T-helper 1 cell (primary cell): ENCODE results near the gene LCE2A.
"Not testable (repeated sequence)": the region's sequence is repeated elsewhere in the genome, so short reads cannot be mapped to it uniquely, and the experiment has no call there.

Source experiments
- DNase-seq, 5 donors: peaks; one replicate each; pipeline ENCODE4 v3.0.0-alpha.2; 2012 to 2020
- total RNA-seq, 4 donors: gene quantifications; one replicate each; lab custom pipeline; 2026; lab: John Stamatoyannopoulos, UW

Gene LCE2A, protein sequence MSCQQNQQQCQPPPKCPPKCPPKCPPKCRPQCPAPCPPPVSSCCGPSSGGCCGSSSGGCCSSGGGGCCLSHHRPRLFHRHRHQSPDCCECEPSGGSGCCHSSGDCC
- total RNA-seq: 0 reads per million in 4 donors

DNA sequence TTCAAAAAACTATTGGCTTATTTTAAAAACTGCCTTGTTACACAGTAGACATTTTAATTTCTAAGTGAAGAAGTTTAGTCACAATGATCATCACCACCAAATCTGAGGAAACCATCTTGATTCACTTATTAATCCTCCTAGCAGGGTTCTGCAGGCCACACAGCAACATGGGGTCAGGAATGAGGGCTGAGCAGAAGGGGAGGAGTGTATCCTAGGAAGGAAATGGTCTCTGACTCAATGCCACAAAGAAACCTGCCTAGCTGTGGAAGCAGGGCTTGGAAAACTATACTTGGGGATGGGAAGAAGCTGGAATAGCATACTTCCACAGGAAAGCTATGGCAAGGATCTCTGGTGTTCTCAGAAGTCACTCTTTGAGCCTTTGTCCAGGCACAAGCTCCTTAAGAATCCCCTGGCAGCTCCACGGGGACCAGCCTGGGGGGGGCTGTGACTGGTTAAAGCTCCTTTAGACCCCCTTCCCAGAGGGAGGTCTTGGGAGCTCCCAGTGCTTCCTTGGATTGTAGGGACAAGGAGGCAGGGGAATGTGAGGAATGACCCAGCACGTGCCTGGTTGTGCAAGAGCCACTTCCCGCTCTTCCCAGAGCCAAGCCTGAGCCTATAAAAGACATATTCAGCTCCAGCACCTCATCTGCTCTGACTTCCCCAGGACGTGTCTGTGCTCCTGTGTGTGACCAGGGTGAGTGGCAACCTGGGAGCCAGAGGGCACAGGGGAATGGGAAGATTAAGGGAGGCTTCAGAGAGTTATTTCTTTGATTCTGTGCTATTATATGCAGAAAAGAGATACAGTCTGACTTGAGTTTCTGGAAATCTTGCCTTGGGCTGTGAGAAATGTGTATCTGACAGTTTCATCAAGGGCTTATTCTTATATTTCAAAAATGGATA is at the start of gene LCE2A:
TSS of gene LCE2A (plus strand) at position 645 of the 900 bp plus-strand sequence. CDS start 557 bp downstream, outside the sequence.
- DNase-seq: no peak

DNA sequence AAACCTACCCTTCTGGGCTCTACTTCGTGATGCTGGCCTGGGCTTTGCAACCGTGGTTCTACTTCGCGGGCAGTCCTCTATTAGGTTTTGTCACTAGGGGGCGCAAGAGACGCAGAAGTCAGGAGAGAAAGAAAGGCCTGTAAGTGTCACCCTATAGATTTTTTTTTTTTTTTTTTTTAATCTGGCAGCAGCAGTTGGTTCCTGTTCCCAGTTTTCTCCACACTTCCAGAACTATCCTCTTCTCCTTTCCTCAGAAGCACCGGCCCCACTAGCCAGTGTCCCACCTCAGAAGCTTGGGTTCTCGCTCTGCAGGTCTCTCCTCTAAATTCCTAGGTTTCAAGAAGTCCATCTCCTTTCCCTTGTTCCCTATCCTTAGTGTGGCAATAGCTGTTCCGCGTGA is 44.0 kb upstream of the LCE2A start:
- peak in 2 of 5 donors; percentile 25 to 52 for DNase-seq

DNA sequence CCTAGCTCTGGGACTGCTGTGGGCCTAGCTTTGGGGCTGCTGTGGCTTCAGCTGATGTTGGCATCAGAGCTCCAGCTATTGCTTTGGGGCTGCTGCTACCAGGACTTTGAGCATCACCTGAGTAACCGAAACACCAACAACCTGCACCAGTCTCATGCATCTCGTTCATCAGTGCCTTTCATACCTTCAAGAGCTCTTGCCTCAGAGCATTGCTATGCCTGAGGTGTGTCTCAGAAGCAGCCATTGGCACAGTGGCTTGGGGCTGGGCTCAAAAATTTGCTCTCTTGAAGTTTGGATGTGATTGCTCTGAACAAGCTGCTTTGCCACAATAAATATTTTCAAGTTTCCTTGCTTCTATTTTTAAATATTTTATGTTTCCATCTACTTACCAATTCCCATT is 41.7 kb upstream of the LCE2A start:
- no peak for DNase-seq

DNA sequence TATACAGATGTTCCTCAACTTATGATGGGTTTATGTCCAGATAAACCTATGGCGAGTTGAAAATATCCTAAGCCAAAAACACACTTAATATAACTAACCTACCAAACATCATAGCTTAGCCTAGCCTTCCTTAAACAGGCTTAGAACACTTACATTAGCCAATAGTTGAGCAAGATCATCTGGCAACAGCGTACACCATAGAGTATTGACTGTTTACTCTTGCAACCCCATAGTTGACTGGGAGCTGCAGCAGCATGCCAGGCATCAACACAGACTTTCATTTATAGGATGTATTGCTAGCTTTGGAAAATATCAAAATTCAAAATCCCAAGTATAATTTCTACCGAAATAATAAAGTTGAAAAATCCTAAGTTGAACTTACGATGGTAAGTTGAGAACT is 40.5 kb upstream of the LCE2A start:
- no peak for DNase-seq

DNA sequence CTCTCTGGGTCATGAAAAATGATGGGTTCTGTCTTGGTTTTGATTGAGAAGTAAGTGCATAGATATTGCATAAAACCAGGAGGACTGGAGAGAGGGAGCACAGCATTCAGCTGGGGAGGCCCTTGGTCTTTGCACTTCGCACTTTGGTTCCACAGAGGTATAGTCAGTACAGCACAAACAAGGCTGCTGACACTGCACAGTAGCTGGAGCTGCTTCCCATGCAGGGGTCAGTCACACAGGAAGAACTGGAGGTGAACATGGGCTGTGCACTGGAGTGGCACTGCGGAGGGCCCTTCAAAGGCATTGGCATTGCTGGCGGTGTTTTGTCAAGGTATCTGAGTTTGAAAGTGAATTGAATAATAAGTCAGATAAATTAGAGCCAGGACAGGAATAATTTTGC is 39.5 kb upstream of the LCE2A start:
- DNase-seq: no peak

DNA sequence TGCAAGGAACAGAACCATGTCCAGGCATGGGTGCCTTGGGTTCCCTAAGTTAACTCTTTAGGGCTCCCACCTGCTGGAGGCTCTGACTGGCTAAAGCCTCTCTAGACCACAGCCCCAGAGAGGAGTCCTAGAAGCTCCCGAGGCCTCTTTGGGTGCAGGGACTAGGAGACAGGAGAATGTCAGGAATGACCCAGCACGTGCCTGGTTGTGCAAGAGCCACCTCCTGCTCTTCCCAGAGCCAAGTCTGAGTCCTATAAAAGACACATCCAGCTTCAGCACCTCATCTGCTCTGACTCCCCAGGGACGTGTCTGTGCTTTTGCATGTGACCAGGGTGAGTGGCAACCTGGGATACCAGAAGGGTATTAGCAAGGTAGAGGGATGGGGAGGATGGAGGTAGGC is 35.0 kb upstream of the LCE2A start, which contains the start of gene LCE2D:
TSS of gene LCE2D (plus strand) at position 283 of the 400 bp plus-strand sequence. CDS start 726 bp downstream, outside the sequence.
- no peak for DNase-seq

DNA sequence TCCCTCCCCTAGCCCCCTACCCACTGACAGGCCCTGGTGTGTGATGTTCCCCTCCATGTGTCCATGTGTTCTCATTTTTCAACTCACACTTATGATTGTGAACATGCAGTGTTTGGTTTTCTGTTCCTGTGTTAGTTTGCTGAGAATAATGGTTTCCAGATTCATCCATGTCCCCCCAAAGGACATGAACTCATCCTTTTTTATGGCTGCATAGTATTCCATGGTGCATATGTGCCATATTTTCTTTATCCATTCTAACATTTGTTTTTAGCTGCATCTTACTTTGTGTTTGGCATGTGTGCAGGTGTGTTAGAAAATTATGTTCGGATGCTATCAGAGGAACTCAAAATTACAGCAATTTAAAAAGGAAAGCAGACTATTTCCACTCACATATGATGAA is 32.0 kb upstream of the LCE2A start:
- DNase-seq: not testable (repeated sequence)

DNA sequence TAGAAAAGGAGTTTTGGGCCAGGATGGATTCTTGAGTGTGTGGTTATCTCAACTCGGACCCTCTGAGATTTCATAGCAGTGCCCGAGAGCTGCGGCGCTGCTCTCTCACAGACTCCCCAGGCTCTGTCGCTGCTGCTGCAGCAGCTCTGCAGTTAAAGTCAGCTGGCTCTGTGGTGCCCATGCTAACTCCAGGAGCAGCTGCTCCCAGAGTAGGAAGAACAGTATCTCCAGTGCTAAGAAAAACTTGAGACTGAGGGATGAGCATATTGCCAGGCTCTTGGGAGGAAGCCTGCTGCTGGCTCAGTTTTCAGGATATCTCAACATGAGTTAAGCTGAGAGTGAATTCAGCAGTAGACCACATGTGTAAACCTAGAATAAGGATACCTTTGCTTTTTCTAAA is 30.5 kb upstream of the LCE2A start:
- no peak for DNase-seq

DNA sequence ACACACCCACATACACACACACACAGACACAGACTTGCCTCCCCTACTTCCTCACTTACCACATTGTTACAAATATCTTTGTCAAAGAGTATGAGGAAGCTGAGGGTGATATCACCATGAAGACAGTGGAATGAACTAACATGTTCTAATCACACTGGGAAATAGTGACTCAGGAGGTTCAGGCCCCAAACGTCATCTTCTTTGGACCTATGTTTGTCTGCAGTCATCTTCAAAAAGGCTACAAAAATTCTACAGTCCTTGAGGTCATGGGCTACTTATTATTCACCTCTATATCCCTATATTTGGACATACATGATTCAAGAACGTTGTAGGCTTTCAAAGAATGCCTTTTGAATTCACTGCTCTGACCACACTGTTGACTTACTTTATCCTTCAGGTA is 25.1 kb upstream of the LCE2A start:
- DNase-seq: no peak

DNA sequence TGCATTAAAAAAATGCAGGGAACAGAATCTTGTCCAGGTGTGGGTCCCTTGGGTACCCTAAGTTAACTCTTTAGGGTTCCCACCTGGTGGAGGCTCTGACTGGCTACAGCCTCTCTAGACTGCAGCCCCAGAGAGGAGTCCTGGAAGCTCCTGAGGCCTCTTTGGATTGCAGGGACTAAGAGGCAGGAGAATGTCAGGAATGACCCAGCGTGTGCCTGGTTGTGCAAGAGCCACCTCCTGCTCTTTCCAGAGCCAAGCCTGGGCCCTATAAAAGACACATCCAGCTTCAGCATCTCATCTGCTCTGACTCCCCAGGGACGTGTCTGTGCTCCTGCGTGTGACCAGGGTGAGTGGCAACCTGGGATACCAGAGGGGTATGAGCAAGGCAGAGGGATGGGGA is 23.2 kb upstream of the LCE2A start, which contains the start of gene LCE2C:
TSS of gene LCE2C (plus strand) at position 297 of the 400 bp plus-strand sequence. CDS start 737 bp downstream, outside the sequence.
- DNase-seq: not testable (repeated sequence)

DNA sequence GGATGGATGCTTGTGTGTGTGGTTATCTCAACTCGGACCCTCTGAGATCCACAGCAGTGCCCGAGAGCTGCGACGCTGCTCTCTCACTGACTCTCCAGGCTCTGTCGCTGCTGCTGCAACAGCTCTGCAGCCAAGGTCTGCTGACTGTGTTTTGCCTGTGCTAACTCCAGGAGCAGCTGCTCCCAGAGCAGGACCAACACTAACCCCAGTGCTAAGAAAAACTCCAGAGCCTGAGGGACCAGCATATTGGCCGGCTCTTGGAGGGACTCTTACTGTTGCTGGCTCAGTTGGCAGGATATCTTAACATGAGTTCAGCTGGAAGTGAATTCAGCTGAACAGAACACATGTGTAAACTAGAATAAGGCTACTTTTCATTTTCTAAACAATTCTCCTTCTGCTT is 18.7 kb upstream of the LCE2A start:
- no peak for DNase-seq

DNA sequence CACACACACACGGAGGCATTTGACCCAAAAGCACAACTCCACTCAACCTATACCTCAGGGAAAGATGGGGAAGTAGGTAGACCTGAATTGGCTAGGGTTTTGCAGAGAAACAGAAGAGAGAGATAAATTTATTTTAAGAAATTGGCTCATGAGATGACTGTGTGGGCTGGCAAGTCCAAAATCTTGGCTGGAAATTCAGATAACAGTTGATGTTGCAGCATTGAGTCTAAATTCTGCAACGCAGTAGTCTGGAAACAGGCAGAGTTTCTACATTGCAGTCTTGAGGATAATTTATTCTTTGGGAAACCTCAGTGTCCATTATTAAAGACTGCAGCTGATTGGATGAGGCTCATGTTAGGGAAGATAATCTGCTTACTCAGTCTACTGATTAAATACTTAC is 16.5 kb upstream of the LCE2A start:
- no peak for DNase-seq

DNA sequence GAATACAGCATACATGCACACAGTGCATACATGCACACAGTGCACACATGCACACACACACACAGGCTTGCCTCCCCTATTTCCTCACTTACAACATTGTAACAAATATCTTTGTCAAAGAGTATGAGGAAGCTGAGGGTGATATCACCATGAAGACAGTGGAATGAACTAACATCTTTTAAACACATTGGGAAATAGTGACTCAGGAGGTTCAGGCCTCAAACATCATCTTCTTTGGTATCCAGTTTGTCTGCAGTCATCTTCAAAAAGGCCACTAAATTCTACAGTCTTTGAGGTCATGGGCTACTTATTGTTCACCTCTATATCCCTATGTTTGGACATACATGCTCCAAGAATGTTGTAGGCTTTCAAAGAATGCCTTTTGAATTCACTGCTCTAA is 14.3 kb upstream of the LCE2A start:
- no peak for DNase-seq

DNA sequence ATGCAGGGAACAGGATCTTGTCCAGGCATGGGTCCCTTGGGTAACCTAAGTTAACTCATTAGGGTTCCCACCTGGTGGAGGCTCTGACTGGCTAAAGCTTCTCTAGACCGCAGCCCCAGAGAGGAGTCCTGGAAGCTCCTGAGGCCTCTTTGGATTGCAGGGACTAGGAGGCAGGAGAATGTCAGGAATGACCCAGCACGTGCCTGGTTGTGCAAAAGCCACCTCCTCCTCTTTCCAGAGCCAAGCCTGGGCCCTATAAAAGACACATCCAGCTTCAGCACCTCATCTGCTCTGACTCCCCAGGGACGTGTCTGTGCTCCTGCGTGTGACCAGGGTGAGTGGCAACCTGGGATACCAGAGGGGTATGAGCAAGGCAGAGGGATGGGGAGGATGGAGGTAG is 12.3 kb upstream of the LCE2A start, which contains the start of gene LCE2B:
TSS of gene LCE2B (plus strand) at position 301 of the 400 bp plus-strand sequence. CDS start 721 bp downstream, outside the sequence.
- DNase-seq: not testable (repeated sequence)

DNA sequence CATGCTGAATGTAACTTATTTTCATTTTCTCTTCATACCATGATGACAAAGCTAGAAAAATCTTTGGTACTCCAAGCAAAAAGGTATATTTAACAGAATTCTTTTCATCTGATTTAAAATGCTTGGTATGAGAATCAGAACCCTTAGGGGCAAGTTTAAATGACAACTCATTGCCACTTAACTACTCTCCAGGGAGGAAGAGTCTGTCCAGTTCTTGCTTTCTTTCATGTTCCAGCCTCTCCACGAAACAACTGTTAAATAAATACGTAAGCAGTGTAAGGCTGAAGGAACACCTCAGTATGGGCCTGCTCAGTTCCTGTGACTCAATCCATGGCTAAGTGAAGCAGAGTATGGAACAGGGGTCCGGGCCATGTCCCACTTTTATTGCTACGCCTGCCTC is 1.6 kb downstream of the LCE2A start:
- DNase-seq: no peak

DNA sequence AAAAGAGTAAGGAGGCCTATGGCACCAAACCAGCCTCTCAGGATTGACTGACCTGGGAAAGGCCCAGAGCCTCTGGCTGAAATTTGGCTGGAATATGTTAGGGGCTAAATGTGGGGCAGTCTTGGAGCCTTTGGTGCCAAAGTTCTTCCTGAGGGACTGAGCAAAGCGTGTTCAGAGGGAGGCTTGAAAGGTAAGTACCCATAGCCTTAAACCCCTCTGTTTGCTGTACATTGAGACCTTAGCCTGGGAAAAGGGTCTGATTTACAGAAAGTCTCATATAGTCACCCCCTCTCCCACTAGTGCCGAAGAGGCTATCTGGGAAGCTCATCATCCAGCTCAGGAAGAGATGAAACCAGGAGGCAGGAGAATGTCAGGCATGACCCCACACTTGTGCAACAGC is 9.7 kb downstream of the LCE2A start, which contains the start of gene LCE4A:
TSS of gene LCE4A (plus strand) at position 301 of the 400 bp plus-strand sequence. CDS start 916 bp downstream, outside the sequence.
- no peak for DNase-seq

DNA sequence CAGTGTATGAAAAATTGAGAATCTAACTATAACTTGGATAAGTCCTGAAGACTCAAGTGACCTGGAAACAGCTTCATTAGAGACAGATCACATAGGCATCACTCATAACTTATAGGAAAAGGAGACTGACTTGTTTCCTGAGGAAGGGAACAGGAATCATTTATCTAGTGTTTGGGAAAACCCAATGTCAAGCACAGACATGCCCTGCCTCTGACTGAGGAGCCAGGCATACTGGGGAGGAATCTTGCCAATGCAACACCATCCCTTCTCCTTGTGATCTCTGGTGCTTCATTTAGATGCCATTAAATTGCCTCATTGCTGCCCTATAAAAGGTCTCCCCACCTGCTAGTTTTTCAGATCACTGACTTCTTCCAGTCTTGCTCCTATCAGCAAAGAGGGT is 20.1 kb downstream of the LCE2A start:
- no peak for DNase-seq

DNA sequence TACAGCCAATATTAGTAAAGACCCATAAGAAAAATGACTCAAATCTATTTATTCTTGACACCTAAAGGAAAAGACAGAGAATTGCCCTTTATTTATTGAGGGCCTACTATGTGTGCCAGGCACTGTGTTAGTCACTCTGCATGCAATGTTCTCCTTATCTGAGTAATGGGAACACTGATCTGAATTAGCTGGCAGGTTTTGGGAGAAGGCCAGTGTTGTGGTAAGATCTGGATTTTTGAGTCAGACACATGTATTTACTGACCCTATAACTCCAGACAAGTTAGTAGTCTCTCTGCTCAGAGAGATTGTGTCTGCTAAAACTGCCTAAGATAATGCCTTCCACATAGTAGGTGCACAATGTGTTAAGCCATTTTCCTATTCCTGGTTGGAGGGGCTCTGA is 27.1 kb downstream of the LCE2A start:
- DNase-seq: no peak

DNA sequence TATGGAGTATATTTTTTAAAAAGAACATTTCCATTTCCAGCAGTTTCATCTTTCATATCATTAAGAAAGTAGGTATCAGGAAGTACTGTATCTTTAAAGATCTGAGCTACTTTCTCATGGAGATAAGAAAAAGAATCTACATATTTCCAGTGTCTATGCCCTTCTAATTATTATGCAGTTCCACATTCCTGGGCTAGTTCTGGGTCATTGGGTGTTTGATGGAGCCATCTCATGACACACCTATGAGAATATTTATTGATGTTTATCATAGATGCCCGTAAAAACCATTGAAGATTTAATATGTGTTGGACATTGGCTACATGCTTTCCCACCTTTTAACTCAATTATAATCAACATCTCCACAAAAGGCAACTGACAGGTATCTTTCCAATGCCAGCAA is 30.8 kb downstream of the LCE2A start:
- no peak for DNase-seq

DNA sequence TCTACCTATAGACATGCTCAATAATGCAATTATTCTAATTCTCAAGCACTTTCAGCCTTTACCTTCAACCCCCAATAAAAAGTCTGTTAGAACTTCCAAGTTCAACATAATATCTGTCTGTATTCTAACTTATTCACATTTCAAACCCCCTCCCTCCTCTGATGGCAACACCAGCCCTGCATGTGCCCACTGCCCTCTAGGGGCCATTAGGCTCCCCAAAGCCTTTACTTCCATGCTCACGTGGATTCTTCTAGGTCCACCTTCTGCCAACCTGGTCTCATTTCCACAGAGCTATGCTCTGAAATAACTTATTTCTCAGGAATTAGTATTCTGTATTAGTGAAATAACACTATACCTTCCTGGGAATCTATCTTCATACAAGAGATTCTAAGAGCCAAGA is 37.5 kb downstream of the LCE2A start:
- DNase-seq: no peak

DNA sequence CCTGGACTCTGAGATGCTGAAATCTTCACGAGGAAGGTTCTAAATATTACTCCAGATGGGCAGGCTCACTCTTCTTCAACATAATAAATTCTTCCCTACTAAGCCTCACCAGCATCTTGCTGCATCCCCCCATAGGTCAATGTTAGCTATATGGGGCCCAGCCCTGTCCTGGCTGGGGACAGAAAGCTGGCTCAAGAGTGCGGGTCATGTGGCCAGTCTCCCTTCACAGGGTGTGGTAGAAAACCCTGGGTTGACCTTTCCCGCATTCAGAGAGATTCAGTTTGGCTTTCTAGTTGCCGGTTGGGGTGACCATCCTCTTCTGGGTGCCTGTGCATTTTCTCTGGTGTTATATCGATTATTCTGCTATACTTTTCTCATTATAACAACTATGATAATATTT is 39.9 kb downstream of the LCE2A start:
- no peak for DNase-seq

DNA sequence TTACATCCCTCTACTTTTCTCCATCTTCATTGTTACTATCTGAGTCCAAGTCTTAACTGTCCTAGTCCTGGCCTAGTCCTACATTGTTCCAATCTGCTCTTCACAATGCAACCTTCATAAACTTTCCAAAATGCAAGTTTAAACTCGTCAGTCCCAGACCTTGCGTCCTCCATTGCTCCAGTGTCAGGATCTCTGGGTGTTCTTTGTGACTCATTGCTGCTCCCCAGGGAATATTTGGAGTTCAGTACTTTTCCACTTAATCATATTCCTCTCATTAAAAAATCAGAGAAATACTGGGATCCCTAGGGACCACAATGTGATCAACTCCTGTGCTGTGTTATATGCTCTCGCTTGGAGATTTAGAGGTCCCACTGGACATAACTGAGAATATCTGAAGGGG is 41.7 kb downstream of the LCE2A start:
- no peak for DNase-seq

DNA sequence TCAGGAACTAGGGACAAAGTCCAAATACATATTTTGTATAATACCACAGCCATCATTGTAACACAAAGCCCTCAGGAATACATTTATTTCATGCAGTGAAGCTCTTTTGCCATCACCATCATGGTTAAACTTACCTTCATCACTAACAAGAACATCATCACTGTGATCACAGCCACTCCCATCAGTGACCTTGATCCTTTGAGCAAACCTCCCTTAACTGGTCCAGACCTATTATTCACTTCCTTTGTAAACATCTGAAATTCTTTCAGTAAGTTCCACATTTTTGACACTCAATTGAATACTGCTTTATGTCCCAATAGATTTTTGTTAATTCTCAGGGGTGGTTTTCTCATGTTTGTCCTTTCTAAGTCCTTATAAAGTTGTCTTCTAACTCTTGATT is 43.5 kb downstream of the LCE2A start:
- no peak for DNase-seq
